Measurements from ENCODE around the gene NEURL1.

The NEURL1 gene

GRCh38 chr10:103640436-103641181, 147.1 kb downstream of the NEURL1 start:
- no peak for DNase-seq (ENCODE audit: low read depth in 1 of 2, low spot score in 1 of 2)

- DNase-seq (ENCODE audit: low read depth in 1 of 2, low spot score in 1 of 2) = no peak
These were observed 147.8 kb downstream of the NEURL1 start for GRCh38 chr10:103641326-103641725.
